HG03442 (cell line): ENCODE data around the gene RBMS1.

Source experiments
- ATAC-seq: cut with Tn5 transposase; IDR thresholded peaks from one replicate; pipeline ENCODE4 v1.9.1; 2021; ENCODE audit warnings: mild to moderate bottlenecking, moderate library complexity; ENCODE audit not compliant: unreplicated experiment

Gene RBMS1

DNA sequence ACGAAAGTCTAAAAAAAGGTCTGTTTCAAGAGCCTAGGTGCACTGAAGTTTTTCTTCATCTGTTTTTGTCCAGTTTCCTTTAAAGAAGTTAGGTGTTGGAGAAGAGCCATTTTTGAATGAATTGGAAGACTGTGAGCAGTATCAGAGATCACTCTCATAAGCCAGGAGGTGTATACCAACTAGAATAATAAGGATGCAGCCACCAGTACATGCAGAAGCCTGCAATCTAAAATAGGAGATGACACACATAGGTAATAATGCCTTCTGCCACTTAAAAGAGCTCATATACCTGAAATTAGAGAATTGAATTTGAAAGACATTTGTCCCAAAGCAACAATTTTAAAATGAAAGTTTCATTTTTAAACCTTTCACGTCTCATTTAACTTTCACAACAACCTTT, 81.7 kb downstream of the RBMS1 start:
- no peak for ATAC-seq

DNA sequence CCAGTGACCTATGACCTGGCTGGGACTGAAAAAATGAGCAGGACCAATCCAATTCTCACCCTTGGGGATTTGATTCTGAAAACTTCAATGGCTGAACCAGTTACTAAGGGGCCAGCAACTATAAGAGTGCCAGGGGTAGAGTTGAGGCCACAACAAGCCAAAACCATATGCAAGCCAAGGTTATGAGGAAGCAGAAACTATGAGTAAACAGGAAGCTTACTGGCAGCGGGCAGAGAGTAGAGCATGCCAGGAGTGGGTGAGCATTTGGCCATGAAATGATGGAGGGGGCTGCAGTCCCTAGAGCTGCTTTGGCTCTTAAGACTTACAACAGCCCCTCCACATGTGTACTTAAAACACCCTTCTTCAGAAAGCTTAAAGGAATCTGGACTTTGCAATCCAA, 82.4 kb downstream of the RBMS1 start:
- no peak for ATAC-seq

DNA sequence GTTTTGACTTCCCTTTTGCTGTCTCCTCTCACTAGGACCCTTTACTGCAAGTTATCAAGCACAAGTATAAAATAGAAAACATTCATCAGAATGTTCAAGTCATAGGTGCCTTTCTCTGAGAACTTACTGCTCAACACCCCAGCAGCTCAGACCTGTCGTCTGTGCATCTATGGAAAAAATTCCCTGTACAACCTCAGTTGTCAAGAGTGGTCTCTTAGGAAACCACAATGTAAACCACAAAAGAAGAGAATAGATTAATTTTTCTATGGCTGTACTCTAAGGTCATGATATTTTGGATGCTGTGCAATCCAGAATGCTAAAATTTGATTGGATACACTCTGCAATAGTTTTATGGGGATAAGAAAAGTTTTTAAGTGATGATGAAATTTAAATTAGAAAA, 84.1 kb downstream of the RBMS1 start:
- no peak for ATAC-seq

GRCh38 chr2:160408959-160409291, 84.7 kb downstream of the RBMS1 start:
- ATAC-seq = no peak

DNA sequence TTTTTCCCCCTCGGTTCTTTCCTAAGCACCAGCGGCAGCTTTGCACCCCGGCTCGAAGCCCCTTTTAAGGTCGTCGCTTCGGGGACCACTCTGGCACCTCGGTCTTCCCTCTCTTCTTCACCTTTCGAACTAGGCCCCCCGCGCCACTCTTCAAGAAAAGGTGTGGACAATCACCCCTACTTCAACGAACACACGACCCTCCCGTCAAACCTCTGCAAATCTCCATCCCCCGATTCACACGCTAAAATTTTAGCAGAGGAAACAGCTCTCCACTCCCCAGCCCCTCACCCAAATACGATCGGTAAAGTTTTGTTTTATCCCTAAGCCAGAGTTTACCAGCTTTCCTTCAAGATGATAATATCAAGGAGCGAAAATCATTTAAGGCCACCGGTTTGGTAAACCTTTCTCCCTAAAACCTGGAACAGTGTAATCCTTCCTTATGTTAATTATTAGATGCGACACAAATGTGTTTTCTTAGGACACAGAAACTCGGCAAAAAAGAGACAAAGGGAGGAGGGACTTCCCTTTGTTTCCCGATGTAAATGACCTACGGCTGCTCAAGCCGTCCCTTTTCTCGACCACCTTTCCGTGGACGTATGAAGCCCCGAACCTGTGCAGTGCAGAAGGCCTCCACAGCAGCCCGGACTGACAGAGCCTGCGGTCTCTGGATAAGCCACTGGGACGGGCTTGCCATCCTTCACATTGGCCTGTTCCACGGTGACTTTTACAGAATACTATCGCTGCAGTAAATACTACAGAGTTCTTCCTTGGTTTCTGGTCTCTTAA, 85.2 kb downstream of the RBMS1 start:
- no peak for ATAC-seq

DNA sequence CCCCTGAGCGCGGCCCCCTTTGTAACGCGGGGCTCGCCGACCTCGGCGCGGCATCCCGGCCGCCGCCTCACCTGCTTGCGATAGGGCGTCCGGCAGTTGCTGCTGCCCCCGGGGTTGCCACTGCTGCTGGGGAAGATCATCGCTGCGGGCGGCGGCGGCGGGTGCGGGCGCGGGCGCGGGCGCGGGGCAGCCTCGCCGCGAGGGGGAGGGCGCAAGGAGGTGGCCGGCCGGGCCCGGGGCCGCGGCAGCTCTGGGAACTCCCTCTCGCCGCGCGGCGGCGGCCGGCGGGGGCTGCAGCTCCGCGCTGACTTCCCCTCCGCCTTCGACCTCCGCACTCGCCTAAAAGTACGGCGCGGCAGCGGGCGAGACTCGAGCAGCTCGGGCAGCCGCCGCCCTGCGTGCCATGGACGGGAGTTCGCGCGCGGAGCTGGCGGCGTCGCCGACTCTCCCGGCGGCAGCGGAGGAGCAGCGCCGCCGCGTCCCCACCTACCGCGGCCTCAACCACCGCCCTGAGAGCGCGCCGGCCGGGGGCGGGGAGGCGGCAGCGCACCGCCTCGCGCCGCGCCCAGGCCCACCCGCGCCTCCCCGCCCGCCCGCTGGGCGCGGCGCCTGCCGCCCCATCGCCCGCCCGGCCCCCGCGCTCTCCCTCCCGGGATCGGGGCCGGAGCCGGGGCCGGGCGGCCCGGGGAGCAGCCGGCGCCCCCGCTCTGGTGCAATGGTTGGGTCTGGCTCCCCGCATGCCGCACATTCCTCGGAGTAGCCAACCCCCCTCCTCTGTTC, 86.0 kb downstream of the RBMS1 start:
- peak; percentile 57 for ATAC-seq

DNA sequence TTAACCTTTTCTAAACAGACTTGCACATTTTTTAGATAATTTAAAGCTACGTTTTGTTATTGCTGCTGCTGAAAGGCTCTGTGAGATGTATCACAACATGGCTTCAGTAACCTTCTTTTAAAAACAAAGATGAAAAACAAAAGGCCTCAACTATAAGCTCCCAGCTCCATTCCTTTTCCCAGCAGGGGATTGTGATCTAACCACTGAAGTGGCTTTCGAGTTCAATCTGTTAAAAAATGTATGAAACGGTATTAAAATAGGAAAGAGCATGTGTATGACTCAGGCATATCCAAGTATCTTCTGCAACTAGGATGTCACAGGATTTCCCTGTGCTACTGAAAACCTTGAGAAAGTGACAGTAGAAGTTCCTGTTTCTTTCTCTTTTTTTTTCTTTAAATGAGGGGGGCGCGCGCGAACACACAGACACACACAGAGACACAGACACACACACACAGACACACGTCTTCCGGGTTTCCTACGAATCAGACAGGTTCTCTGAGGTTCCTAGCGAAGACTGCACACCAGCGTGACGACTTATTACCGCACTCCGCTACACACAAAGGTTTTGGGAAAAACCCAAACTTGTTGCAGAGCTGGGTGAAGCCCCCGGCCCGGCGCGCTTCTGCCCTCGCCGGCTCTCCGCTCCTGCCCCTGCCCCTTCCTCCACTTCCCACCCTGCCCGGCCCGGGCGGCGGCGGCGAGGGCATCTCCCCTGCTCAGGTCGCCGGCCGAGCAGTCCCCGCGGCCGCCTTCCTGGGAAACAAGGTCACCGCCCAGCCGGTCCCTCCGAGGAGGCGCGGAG, 86.8 kb downstream of the RBMS1 start:
- ATAC-seq = peak; percentile 54

GRCh38 chr2:160405077-160405867, 88.3 kb downstream of the RBMS1 start:
- no peak for ATAC-seq

- ATAC-seq = no peak
These were observed 90.3 kb downstream of the RBMS1 start for GRCh38 chr2:160402997-160403979.

DNA sequence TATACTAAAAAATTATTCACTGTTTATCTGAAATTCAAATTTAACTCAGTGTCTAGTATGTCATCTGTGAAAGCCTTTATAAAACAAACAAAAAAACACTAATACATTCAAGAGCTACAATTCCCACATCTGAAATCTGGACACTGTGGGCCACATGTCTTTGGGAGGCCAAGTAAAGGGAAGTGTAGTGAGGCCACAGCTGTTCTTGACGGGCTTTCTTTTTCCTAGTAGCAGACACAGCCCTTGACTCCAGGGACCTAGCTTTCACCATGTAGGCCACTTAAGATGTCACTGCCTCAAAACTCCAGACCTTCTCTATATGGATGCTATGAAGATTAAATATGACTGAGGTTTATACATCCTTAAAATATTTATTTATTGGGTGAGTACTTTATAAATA, 91.1 kb downstream of the RBMS1 start:
- ATAC-seq = no peak

DNA sequence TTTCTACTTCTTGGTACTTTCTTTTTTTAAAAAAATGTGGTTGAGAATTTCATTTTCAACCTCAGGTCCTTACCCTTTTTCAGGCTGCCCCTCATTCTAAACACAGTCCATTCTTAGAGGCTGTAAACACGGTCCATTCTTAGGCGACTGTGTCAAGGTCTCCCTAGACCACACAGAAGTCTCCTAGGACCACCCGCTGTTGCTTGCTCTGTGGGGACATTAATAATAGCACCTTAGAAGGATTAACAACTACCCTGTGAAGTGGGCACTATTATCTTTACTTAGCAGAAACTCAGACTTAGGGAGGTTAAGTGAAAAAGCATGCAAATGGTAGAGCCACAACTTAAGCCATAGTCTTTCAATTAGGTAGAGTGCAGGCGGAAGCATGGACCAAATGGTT, 91.7 kb downstream of the RBMS1 start:
- no peak for ATAC-seq

DNA sequence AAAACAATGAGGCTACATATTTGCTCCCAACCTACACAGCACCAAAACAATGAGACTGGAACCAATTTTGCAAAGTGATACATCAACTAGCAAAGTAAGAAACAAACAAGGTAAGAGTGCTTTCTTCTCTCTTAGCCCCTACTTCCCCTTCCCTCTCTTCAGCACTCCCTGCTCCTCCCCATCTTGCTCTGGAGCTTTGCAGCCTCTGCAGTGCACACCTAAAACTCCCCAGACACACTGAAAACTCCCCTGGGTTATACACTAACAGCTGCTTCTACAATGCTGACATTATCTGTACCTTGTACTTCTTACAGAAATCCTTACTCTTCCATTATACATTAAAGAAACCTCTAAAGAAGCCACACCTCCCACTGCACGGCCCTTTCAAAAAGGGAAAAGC, 93.7 kb downstream of the RBMS1 start:
- no peak for ATAC-seq

DNA sequence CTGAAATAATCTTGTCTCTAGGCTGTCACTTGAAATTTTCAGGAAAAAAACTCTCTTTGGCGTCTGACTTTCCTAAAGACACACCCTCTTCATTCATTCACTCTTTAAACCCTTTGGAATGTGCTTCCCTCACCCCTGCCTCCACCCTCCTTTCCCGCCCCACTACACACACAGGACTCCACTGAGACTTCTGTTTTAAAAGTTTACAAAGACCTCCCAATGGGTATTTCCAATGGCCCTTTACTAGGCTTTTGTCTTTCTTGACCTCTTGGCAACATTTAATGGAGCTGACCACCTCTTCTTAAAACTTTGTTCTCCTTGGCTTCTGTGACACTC, 96.1 kb downstream of the RBMS1 start:
- no peak for ATAC-seq

GRCh38 chr2:160394153-160394552, 99.5 kb downstream of the RBMS1 start:
- peak; percentile 100 for ATAC-seq

- ATAC-seq = no peak
These were observed 101.4 kb downstream of the RBMS1 start for GRCh38 chr2:160392201-160392600.

DNA sequence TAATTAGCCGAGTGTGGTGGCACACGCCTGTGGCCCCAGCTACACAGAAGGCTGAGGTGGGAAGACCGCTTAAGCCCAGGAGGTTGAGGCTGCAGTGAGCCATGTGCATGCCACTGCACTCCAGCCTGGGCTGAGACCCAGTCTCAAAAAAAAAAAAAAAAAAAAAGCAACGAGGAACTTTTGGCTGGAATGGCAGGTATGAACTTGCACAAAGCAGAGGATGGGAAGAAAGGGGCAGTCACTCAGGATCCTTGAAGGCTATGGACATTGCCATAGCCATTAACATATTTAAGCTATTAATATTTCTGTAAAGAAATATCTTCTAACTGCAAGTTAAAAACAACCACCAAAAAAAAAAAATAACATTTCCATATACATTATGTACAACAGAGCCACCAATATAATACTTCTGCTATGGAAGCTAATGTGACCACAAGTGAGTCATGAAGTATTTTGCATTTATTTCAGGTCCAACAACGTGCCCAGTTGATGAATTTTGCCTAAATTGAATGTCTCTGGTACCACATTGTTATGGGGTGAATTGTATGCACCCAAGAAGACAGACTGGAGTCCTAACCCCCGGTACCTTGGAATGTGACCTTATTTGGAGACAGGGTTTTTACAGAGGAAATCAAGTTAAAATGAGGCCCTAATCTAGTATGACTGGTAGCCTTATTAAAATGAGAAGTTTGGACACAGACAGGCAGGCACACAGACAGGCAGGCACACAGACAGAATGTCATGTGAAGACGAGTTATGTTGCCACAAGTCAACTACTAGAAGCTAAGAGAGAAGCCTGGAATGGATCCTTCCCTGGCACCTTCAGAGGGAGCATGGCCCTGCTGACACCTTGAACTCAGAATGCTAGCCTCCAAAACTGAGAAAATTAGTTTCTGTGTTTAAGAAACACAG, 102.8 kb downstream of the RBMS1 start:
- no peak for ATAC-seq

GRCh38 chr2:160389875-160390274, 103.7 kb downstream of the RBMS1 start:
- no peak for ATAC-seq

DNA sequence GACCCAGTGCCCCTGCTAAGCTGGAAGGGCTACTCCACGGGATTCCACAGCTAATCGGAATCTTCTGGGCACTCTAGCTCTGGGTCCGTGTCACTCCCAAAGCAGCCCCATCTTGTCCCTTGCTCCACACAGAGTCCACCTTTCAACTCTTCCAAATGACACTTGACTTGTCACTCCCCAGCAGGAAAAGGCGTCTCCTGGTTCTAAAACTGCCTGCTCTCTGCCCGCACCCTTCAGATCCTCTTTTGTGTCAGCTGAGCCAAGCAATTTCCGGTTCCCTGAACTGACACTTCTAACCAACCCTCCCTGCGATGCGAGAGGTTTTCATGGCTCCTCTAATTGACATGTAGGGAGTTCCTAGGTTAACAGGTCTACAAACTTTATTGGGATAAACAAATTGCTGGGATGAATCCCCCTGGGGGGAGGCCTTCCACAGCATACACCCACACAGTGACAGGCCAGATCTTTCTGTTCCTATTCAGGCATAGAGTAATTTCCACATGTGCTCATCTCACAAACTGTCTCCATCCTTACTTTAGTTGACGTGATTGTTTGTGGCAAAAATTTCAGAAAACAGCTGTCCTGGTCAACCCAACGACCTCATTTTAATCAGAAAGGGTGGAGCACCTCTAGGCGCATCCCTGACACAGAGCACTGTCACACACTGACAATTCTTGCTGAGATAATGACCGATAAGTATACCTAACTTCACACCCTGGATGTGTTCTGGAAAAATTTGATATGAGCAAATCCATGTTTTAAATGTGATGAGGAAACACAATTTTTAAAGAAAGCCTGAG, 104.9 kb downstream of the RBMS1 start:
- ATAC-seq = peak; percentile 57
